HG02610 (cell line): ENCODE data around the gene USP21.

Source experiments
- ATAC-seq: cut with Tn5 transposase; IDR thresholded peaks from one replicate; pipeline ENCODE4 v1.9.1; 2021; ENCODE audit warnings: mild to moderate bottlenecking, moderate library complexity; ENCODE audit not compliant: unreplicated experiment

The USP21 gene

GRCh38 chr1:161166669-161167548 lies 7.6 kb downstream of the USP21 start:
- ATAC-seq: no peak

DNA sequence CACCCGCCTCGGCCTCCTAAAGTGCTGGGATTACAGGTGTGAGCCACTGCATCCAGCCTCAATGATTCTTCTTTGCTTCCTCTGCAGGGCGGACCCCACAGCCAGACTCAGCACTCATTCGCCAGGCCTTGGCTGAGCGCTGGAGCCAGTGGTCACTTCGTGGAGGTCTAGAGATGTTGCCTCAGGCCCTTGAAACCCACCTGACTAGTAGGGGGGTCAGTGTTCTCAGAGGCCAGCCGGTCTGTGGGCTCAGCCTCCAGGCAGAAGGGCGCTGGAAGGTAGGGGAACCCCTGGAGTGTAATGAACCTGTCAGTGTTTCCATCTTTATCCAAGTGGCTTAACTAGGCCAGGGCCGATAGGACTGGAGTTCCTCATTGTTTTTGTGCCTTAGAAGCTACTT lies 9.6 kb downstream of the USP21 start:
- no peak for ATAC-seq

GRCh38 chr1:161171191-161171590 lies 11.9 kb downstream of the USP21 start:
- no peak for ATAC-seq

GRCh38 chr1:161171696-161172095 lies 12.4 kb downstream of the USP21 start:
- no peak for ATAC-seq

- ATAC-seq: no peak
These were observed 13.0 kb downstream of the USP21 start for GRCh38 chr1:161172349-161172748.

DNA sequence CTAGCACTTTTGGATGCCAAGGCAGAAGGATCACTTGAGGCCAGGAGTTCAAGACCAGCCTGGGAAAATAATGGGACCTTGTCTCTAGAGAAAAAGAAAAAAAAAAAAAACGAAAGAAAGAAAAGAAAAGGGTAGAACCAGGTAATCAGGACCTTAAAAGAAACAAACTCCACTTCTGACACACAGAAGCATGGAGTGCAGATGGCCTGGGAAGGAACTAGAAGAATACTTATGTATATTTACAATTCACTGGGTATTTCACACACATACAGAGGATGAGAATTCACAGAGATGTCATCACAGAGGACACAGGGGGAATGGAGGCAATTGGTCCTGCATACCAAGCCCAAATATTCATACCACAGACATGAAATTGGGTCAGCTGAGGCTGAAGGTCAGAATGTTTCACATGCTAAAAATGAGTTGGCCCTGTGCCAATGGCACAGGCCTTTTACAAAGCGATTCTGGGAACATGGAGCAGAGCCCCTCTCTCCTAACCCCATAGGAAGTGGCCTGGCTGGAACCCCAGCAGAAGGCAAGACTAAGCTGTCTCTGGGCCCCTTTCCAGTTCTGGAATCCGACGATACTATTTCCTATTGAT lies 13.6 kb downstream of the USP21 start:
- ATAC-seq: no peak

- ATAC-seq: no peak
These were observed 14.4 kb downstream of the USP21 start for GRCh38 chr1:161173711-161174110.

DNA sequence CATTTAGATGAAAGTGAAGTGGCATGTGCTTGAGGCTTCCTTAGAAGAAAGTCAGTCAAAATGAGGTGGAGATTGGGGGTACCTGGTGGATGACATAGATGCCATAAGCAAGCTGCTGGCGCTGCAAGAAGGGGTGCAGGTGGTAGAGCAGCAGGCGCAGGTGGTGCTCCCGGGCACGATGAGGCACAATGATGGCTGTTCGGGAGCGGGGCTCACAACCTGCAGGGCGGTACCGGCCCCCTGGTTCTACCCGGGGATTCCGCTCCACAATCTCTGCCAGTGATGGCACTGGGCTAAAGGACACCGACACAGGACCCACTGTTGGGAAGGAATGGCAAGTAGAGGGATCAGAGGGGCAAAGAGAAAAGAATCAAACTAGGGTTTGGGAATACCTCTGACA lies 15.6 kb downstream of the USP21 start:
- no peak for ATAC-seq

- ATAC-seq: no peak
These were observed 16.6 kb downstream of the USP21 start for GRCh38 chr1:161175771-161176453.

DNA sequence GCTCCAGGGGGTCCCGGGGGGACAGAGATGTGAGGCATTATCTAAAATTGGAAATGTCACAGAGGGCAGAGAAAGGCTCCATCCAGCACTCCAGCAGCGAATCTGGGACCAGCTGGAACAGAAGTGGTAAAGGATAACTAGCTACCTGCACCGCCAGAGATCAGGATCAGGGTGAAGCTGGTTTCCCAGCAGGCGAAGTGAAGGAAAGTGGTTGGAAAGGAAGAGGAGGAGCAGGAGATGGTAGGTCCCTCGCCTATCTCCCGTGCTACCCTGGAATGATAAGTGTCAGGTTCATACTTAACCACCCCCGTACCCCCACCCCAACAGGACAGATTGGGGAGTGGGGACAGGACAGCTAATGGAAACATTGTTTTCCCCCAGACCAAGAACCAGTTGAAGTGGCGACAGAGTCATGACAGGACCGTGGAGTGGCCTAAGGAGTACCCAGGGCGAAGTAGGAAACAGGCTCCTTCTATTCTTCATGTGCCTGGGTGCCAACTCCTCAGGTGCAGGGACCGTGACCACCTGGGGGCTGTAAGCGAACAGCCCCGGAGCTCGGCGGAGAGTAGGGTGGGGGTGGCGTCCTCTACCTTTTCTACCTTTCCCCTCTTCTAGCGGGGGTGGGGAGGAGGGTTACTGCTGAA lies 17.3 kb downstream of the USP21 start:
- peak; percentile 4 for ATAC-seq

GRCh38 chr1:161177112-161177935 lies 18.0 kb downstream of the USP21 start, which contains the start of gene B4GALT3:
Gene B4GALT3 (minus strand): TSS chr1:161177507. CDS start chr1:161176060, 1,447 bp downstream.
- ATAC-seq: peak; percentile 79

GRCh38 chr1:161177936-161178244 lies 18.6 kb downstream of the USP21 start:
- ATAC-seq: no peak

DNA sequence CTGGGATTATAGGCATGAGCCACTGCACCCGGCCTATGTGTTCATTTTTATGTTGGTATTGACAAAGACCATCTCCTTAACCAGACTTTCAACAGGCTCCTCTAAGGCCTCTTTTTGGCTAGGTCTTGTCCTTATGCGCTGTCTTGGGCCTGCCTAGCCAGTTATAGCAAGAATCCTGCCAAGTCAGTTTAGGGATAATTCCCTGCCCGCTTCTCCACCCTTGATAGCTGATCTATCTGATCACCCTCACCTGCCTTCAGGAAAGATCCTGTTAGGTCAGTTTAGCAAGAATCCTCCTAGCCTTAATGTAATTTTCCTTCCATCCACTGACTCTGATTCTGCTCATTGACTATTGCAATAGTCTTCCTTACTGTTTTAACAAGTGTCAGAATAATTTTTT lies 20.4 kb downstream of the USP21 start:
- no peak for ATAC-seq

GRCh38 chr1:161180639-161181038 lies 21.3 kb downstream of the USP21 start:
- no peak for ATAC-seq

DNA sequence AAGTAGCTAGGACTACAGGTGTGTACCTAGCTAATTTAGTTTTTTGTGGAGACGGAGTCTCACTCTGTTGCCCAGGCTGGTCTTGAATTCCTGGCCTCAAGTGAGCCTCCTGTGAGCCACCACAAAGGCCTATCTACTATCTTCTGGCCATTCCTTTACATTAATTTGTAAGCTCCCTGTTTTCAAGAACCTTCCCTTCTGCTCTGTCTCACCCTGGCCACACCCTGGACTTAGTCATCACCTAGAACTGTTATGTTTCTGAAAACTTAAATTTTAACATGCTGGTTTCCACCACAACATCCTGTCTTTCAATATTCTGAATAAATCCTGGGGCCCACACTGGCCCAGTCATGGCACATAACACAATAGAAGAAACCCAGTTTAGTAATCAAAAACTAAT lies 22.9 kb downstream of the USP21 start:
- peak; percentile 37 for ATAC-seq

GRCh38 chr1:161185282-161185682 lies 26.0 kb downstream of the USP21 start:
- ATAC-seq: peak; percentile 74

DNA sequence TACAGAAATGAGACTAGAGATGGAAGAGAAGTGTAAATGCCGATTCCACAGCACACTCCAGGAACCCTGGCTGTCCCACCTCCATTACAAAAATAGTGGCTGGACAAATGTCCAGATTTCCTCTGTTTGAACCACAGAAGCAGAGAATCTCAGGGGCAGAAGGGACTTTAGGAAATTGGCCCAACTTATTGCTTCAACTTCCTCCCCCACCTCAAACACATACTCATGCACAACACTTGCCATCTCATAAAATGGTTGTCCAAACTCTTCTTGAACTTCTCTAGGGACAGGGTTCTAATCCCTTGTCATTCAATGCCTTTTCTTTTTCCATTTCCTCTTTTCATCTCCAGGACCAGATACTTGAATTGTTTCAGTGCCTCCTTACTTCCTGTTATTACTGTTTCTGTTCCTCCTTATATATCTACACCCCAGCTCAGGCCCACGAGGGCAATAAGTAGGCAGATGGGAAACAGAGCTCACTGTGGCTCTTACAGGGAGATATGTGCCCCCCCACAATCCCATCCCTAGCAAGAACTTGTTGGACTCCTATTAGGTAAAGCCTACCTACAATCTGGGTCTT lies 26.5 kb downstream of the USP21 start:
- peak; percentile 25 for ATAC-seq

GRCh38 chr1:161187311-161187710 lies 28.0 kb downstream of the USP21 start:
- no peak for ATAC-seq

- ATAC-seq: no peak
These were observed 29.1 kb downstream of the USP21 start for GRCh38 chr1:161188381-161188780.

DNA sequence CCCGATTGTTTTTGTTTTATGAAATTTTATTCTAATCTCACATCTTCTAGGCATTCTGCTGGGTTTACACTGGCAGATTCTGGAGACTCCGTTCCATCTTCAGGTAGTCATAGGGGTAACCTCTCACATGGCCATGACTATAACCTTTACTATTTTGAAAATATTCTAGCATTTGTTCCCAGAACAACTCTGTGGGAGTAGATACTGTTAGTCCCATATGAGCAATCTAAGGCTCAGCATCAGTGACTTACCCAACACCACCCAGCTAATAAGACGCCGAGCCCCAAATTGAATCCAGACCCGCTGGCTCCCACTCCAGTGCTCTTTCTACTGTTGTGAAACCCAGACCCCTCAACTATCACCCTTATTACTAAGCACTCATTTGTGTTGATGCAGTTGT lies 29.7 kb downstream of the USP21 start:
- no peak for ATAC-seq
